Spinal cord (tissue), 10 donors: ENCODE data around the gene KLK11. TPM values are rescaled to one million over a fixed set of nuclear protein-coding genes. Genes with fewer than 3 reads are reported as not detected.

Experiments used
- DNase-seq, 6 donors: peaks; one replicate each; pipeline versions ENCODE4 v3.0.0 to v3.0.0-alpha.2; 2013 to 2015; ENCODE audit warnings: low spot score in 6 of 6, low read depth in 4 of 6
- H3K27ac ChIP-seq: one replicate; pipeline ENCODE4 v1.5.1; 2013; ENCODE audit warnings: low read depth, low read length, control low read depth
- H3K27me3 ChIP-seq: one replicate; pipeline ENCODE4 v1.6.1; 2013; ENCODE audit warnings: low read length; ENCODE audit not compliant: control insufficient read depth, insufficient read depth
- H3K36me3 ChIP-seq: one replicate; pipeline ENCODE4 v1.6.1; 2013; ENCODE audit warnings: low read length; ENCODE audit not compliant: control insufficient read depth, insufficient read depth
- H3K4me1 ChIP-seq: one replicate; pipeline ENCODE4 v1.6.1; 2013; ENCODE audit warnings: low read length; ENCODE audit not compliant: control insufficient read depth, insufficient read depth
- H3K4me3 ChIP-seq: one replicate; pipeline ENCODE4 v1.5.1; 2013; ENCODE audit warnings: low read depth, low read length, control low read depth
- H3K9me3 ChIP-seq: one replicate; pipeline ENCODE4 v1.6.1; 2013; ENCODE audit warnings: low read length; ENCODE audit not compliant: control insufficient read depth, insufficient read depth
- WGBS: methylation state at CpG from one replicate; pipeline ENCODE4 v1.1.5; 2013; ENCODE audit warnings: missing lambda C conversion rate; ENCODE audit not compliant: insufficient coverage; 5-methylcytosine and 5-hydroxymethylcytosine counted together
- polyA plus RNA-seq, 2 donors: library from polyadenylated mRNA; unstranded; fragments of 120-200 nt; gene quantifications; one replicate each; pipeline ENCODE4 v1.2.1, GENCODE V29; 2013; ENCODE audit not compliant: insufficient read length in 2 of 2
- total RNA-seq, 2 donors: library from RNA; depleted of rRNA in 1 of 2; stranded (reverse); fragments of 120-200 nt in 1 of 2; fragments of >200 nt in 1 of 2; gene quantifications; one replicate each; pipeline versions ENCODE4 v1.2.3 to v1.2.4, GENCODE V29; 2013 to 2014
- donor health status: healthy.

KLK11 gene
- total and polyA plus RNA-seq, 4 donors: not detected

DNA sequence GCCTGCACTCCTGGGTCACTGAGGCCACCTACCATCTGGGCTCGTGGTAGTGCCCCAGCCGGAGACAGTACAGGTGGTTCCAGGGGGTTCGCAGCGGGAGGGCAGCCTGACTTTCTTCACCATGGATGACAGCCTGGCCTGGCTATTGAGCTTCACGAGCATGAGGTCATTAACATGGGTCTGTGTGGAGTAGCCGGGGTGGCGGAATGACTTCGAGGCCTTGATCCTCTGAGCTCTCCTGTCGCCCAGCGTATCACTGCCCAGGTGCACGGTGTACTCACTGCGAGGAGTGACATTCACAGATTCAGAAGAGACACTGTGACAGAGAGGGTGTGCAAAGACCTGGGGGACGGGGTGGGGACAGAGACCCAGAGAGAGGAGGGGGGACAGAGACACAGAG, 46.2 kb downstream of the KLK11 start:
- 54% methylated on average over 13 of the region's 13 CpGs for WGBS
- DNase-seq: no peak
- Histone ChIP-seq H3K27ac (no peak overlapping the region), H3K4me3 (no peak overlapping the region), H3K9me3 (no peaks in the 10 kb centered on the region), H3K36me3 (no peaks in the 10 kb centered on the region), H3K4me1 (peaks cover 2% of the 10 kb centered on the region), H3K27me3 (peaks cover 17% of the 10 kb centered on the region)

DNA sequence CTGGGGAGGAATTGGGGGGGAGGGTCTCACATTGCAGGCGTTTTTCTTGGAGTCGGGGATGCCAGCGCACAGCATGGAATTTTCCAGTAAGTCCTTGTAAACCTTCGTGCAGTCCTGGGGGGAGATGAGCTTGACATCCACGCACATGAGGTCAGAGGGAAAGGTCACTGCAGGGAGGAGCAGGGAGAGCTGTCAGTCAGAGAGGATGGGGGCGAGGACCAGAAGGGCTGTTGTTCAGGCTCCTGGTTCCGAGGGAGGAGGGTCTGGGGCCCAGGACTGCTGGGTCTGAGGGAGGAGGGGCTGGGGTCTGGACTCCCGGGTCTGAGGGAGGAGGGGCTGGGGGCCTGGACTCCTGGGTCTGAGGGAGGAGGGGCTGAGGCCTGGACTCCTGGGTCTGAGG, 46.7 kb downstream of the KLK11 start:
- no peak for DNase-seq
- Histone ChIP-seq H3K27me3 (peaks cover 17% of the 10 kb centered on the region), H3K9me3 (no peaks in the 10 kb centered on the region), H3K4me1 (peaks cover 2% of the 10 kb centered on the region), H3K27ac (no peak overlapping the region), H3K4me3 (no peak overlapping the region), H3K36me3 (no peaks in the 10 kb centered on the region)
- WGBS: 30% methylated on average over 8 of the region's 8 CpGs

DNA sequence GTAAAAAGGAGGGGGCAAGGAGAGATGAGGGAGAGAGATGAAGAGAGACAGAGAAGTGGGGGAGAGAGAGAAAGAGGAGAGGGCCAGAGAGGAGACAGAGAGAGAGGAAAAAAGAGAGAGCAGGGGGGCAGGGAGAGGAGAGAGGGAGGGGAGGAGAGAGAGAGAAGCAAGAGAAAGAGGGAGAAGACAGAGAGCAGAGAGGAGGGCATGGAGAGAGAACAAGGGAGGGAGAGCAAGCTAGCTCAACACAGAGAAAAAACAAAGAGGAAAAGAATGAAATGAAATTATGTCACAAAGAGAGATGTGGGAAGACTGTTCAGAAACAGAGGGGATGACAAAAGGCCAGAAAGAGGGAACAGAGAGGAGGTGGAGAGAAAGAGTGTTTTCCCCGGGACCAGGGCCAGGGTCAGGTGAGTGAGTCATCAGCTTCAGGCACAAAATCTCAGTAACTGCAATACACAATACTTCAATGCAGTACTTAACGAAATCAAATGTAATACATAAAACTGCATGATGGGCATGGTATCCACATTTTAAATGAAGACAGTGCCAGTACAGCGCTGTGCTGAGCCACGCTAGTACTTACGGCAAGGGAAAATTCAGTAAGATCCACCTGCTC, 47.5 kb downstream of the KLK11 start:
- Histone ChIP-seq H3K27ac (no peak overlapping the region), H3K36me3 (no peaks in the 10 kb centered on the region), H3K9me3 (no peaks in the 10 kb centered on the region), H3K4me3 (no peak overlapping the region), H3K4me1 (peaks cover under 1% of the 10 kb centered on the region), H3K27me3 (peaks cover 11% of the 10 kb centered on the region)
- WGBS: 85% methylated on average over 4 of the region's 5 CpGs
- DNase-seq: no peak

DNA sequence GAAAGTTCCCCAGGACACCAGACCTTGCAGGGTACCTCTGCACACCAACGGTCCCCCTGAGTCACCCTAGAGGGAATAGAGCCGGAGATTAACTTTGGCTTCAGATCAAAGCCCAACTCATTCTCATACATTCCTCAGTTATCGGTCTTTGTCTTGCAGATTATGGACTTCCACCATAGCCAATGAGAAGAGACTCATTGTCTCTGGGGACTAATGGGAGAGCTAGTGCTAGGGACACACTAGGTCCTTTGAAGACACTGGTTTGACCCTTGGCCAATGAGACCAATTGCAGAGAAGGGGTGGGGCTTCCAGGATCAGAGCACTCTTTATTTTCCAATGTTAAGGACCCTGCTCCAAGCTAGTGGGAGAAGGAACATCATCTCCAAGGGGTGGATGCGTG, 48.8 kb downstream of the KLK11 start:
- H3K36me3 ChIP-seq: no peaks in the 10 kb centered on the region
- H3K9me3 ChIP-seq: no peaks in the 10 kb centered on the region
- no peak overlapping the region for H3K4me3 ChIP-seq
- H3K4me1 ChIP-seq: no peaks in the 10 kb centered on the region
- no peak overlapping the region for H3K27ac ChIP-seq
- WGBS: 85% methylated on average over 3 of the region's 4 CpGs
- no peak for DNase-seq
- peaks cover 5% of the 10 kb centered on the region for H3K27me3 ChIP-seq

DNA sequence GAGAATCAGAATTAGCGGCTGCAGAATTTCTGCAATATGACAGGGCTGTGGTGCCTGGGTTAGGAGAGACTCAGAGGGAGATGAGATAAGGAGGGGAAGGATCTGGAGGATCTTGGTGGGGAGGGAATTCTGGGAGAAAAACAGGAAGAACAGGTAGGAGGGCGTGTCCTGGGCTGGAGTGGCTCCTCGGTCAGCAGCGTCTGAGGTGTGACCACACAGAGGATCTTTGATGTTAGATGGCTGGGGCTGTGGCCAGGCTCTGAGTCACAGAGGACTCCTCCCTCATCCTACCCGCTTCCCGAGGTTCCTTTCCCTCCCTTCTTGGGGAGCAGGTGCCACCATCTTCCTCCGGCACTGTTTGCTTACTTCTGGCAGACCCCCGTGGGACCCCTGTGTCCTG, 50.6 kb downstream of the KLK11 start:
- no peak for DNase-seq
- no peak overlapping the region for H3K27ac ChIP-seq
- H3K9me3 ChIP-seq: no peaks in the 10 kb centered on the region
- H3K27me3 ChIP-seq: peaks cover 5% of the 10 kb centered on the region
- H3K4me1 ChIP-seq: no peaks in the 10 kb centered on the region
- no peak overlapping the region for H3K4me3 ChIP-seq
- no peaks in the 10 kb centered on the region for H3K36me3 ChIP-seq
- 56% methylated on average over 5 of the region's 8 CpGs for WGBS

DNA sequence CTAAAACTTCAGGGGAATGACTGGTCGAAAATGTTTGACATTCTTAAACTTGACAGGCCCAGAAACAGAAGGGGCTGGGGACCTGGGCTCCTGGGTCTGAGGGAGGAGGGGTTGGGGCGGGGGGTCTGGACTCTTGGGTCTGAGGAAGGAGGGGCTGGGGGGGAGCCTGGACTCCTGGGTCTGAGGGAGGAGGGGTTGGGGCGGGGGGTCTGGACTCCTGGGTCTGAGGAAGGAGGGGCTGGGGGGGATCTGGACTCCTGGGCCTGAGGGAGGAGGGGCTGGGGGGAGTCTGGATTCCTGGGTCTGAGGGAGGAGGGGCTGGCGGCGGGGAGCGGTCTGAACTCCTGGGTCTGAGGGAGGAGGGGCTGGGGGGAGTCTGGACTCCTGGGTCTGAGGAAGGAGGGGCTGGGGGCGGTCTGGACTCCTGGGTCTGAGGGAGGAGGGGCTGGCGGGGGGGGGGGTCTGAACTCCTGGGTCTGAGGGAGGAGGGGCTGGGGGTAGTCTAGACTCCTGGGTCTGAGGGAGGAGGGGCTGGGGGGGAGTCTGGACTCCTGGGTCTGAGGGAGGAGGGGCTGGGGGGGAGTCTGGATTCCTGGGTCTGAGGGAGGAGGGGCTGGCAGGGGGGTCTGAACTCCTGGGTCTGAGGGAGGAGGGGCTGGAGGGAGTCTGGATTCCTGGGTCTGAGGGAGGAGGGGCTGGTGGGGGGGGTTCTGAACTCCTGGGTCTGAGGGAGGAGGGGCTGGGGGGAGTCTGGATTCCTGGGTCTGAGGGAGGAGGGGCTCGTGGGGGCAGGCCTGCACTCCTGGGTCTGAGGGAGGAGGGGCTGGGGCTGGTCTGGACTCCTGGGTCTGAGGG, 51.5 kb downstream of the KLK11 start:
- no peak for DNase-seq
- 38% methylated on average over 5 of the region's 9 CpGs for WGBS
- H3K36me3 ChIP-seq: no peaks in the 10 kb centered on the region
- H3K4me3 ChIP-seq: no peak overlapping the region
- H3K4me1 ChIP-seq: no peaks in the 10 kb centered on the region
- H3K27me3 ChIP-seq: peaks cover 5% of the 10 kb centered on the region
- H3K27ac ChIP-seq: no peak overlapping the region
- H3K9me3 ChIP-seq: no peaks in the 10 kb centered on the region

DNA sequence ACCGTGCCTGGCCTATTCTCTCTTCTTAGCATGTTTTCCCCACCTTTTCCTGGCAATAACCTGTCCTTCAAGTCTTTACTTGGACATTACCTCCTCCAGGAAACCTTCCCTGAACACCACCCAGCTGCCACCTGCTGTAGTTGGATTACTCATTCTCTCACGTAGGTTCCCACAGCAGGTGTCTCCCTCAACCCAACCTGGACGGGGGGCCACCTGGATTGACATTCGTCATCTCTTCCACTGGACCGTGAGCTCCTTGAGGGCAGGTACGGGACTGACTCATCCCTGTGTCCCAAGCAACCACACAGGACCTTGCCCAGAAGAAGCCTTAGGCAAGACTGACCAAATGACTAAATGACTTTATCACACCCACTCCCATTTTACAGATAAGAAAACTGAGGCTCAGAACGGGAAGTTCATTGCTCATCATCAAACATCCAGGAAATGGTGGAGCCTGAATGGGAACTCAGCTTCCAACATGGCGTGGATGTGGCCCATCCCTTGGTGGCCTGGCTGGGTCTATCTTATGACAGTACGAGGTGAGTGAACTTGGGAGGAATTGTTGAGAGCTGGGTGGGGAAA, 53.5 kb downstream of the KLK11 start:
- DNase-seq: no peak
- Histone ChIP-seq H3K27me3 (peaks cover 5% of the 10 kb centered on the region), H3K4me1 (peaks cover 14% of the 10 kb centered on the region), H3K4me3 (no peak overlapping the region), H3K27ac (no peak overlapping the region), H3K36me3 (no peaks in the 10 kb centered on the region), H3K9me3 (no peaks in the 10 kb centered on the region)
- 89% methylated on average over 7 of the region's 9 CpGs for WGBS

Other genes starting within 250 kb of the KLK11 start
- gene ACP4, start 236.2 kb downstream of the KLK11 start, total RNA-seq: not detected
- under 1 TPM in 1 of 2 donors, not detected in 1; 0.44 TPM for gene ACP4, start 236.2 kb downstream of the KLK11 start, polyA plus RNA-seq
- gene KLK1, start 202.8 kb downstream of the KLK11 start, total RNA-seq: 1 to 10 TPM in 1 of 2 donors, under 1 TPM in 1; 0.50 to 1.3 TPM
- 1 to 10 TPM in 1 of 2 donors, not detected in 1; 2.0 TPM for gene KLK1, start 202.8 kb downstream of the KLK11 start, polyA plus RNA-seq
- gene KLK15, start 193.0 kb downstream of the KLK11 start, total RNA-seq: not detected
- not detected for gene KLK15, start 193.0 kb downstream of the KLK11 start, polyA plus RNA-seq
- not detected for gene KLK3, start 171.7 kb downstream of the KLK11 start, total RNA-seq
- gene KLK3, start 171.7 kb downstream of the KLK11 start, polyA plus RNA-seq: not detected
- gene KLK2, start 153.2 kb downstream of the KLK11 start, total RNA-seq: under 1 TPM; 0.06 to 0.10 TPM
- under 1 TPM in 1 of 2 donors, not detected in 1; 0.38 TPM for gene KLK2, start 153.2 kb downstream of the KLK11 start, polyA plus RNA-seq
- gene KLK4, start 115.2 kb downstream of the KLK11 start, total RNA-seq: under 1 TPM in 1 of 2 donors, not detected in 1; 0.59 TPM
- 1 to 10 TPM; 1.6 to 1.9 TPM for gene KLK4, start 115.2 kb downstream of the KLK11 start, polyA plus RNA-seq
- under 1 TPM; 0.44 to 0.79 TPM for gene KLK5, start 73.6 kb downstream of the KLK11 start, total RNA-seq
- gene KLK5, start 73.6 kb downstream of the KLK11 start, polyA plus RNA-seq: 1 to 10 TPM in 1 of 2 donors, under 1 TPM in 1; 0.93 to 2.5 TPM
- 1 to 10 TPM; 5.7 to 9.6 TPM for gene KLK6, start 57.0 kb downstream of the KLK11 start, total RNA-seq
- gene KLK6, start 57.0 kb downstream of the KLK11 start, polyA plus RNA-seq: 10 to 100 TPM; 15.4 to 16.5 TPM
- under 1 TPM; 0.50 to 0.72 TPM for gene KLK7, start 42.7 kb downstream of the KLK11 start, total RNA-seq
- under 1 TPM; 0.16 to 0.38 TPM for gene KLK7, start 42.7 kb downstream of the KLK11 start, polyA plus RNA-seq
- 1 to 10 TPM in 1 of 2 donors, not detected in 1; 1.4 TPM for gene KLK8, start 25.0 kb downstream of the KLK11 start, total RNA-seq
- under 1 TPM in 1 of 2 donors, not detected in 1; 0.71 TPM for gene KLK8, start 25.0 kb downstream of the KLK11 start, polyA plus RNA-seq
- gene KLK10, start 6.9 kb downstream of the KLK11 start, total RNA-seq: 1 to 10 TPM in 1 of 2 donors, under 1 TPM in 1; 0.72 to 1.6 TPM
- gene KLK10, start 6.9 kb downstream of the KLK11 start, polyA plus RNA-seq: 1 to 10 TPM; 7.3 TPM
- not detected for gene KLK12, start 8.4 kb upstream of the KLK11 start, total RNA-seq
- gene KLK12, start 8.4 kb upstream of the KLK11 start, polyA plus RNA-seq: not detected
- gene KLK13, start 38.5 kb upstream of the KLK11 start, total RNA-seq: under 1 TPM in 1 of 2 donors, not detected in 1; 0.50 TPM
- 1 to 10 TPM in 1 of 2 donors, under 1 TPM in 1; 0.65 to 1.2 TPM for gene KLK13, start 38.5 kb upstream of the KLK11 start, polyA plus RNA-seq
- under 1 TPM in 1 of 2 donors, not detected in 1; 0.11 TPM for gene KLK14, start 56.3 kb upstream of the KLK11 start, total RNA-seq
- gene KLK14, start 56.3 kb upstream of the KLK11 start, polyA plus RNA-seq: 1 to 10 TPM; 1.4 to 1.9 TPM
- gene CTU1, start 81.8 kb upstream of the KLK11 start, total RNA-seq: 1 to 10 TPM; 1.8 to 5.3 TPM
- 1 to 10 TPM; 4.8 to 6.4 TPM for gene CTU1, start 81.8 kb upstream of the KLK11 start, polyA plus RNA-seq
- gene SIGLEC9, start 98.3 kb upstream of the KLK11 start, total RNA-seq: 1 to 10 TPM; 1.2 to 2.0 TPM
- gene SIGLEC9, start 98.3 kb upstream of the KLK11 start, polyA plus RNA-seq: 1 to 10 TPM; 1.4 to 2.2 TPM
- gene SIGLEC7, start 115.7 kb upstream of the KLK11 start, total RNA-seq: 1 to 10 TPM in 1 of 2 donors, under 1 TPM in 1; 0.94 to 2.0 TPM
- 1 to 10 TPM in 1 of 2 donors, under 1 TPM in 1; 0.60 to 1.5 TPM for gene SIGLEC7, start 115.7 kb upstream of the KLK11 start, polyA plus RNA-seq
- gene CD33, start 198.5 kb upstream of the KLK11 start, total RNA-seq: 1 to 10 TPM; 3.0 to 3.9 TPM
- 1 to 10 TPM; 2.9 TPM for gene CD33, start 198.5 kb upstream of the KLK11 start, polyA plus RNA-seq
- not detected for gene SIGLECL1, start 224.5 kb upstream of the KLK11 start, total RNA-seq
- gene SIGLECL1, start 224.5 kb upstream of the KLK11 start, polyA plus RNA-seq: not detected